ENCODE measurements around the gene CACNA1D. TPM values are rescaled to one million over a fixed set of nuclear protein-coding genes. Genes with fewer than 3 reads are reported as not detected.
"Not testable (repeated sequence)": the region's sequence is repeated elsewhere in the genome, so short reads cannot be mapped to it uniquely, and the experiment has no call there.

The CACNA1D gene
- total RNA-seq, 1 donor from 2014 or later = 1.9 TPM

GRCh38 chr3:53630547-53630946 lies 136.1 kb downstream of the CACNA1D start:
- intact Hi-C loops (cut with micrococcal nuclease) = no loop called here
- POLR2A ChIA-PET = no interaction called here

GRCh38 chr3:53633197-53633787 lies 138.9 kb downstream of the CACNA1D start:
- intact Hi-C loops (cut with micrococcal nuclease) = no loop called here
- Mint-ChIP-seq H3K27me3 (peaks cover 12% of the 10 kb centered on the region), H3K9me3 (peaks cover 8% of the 10 kb centered on the region), H3K27ac (no peak overlapping the region), H3K4me3 (no peak overlapping the region), H3K36me3 (ENCODE audit: low read depth) (no peaks in the 10 kb centered on the region), H3K4me1 (no peaks in the 10 kb centered on the region)
- TF ChIP-seq, protein P1, sequence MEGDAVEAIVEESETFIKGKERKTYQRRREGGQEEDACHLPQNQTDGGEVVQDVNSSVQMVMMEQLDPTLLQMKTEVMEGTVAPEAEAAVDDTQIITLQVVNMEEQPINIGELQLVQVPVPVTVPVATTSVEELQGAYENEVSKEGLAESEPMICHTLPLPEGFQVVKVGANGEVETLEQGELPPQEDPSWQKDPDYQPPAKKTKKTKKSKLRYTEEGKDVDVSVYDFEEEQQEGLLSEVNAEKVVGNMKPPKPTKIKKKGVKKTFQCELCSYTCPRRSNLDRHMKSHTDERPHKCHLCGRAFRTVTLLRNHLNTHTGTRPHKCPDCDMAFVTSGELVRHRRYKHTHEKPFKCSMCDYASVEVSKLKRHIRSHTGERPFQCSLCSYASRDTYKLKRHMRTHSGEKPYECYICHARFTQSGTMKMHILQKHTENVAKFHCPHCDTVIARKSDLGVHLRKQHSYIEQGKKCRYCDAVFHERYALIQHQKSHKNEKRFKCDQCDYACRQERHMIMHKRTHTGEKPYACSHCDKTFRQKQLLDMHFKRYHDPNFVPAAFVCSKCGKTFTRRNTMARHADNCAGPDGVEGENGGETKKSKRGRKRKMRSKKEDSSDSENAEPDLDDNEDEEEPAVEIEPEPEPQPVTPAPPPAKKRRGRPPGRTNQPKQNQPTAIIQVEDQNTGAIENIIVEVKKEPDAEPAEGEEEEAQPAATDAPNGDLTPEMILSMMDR (IDR thresholded peaks at IDR 0.05) = no peak
- ChIA-PET POLR2A (no interaction called here), CTCF (no interaction called here)
- ATAC-seq (ENCODE audit: low read depth) (no peak), DNase-seq (no peak)

More at GRCh38 chr3:53630547-53630946, 136.1 kb downstream of the CACNA1D start:
- TF ChIP-seq, protein P1 (IDR thresholded peaks at IDR 0.05) = no peak
- no peak overlapping the region for H3K27ac Mint-ChIP-seq
- CTCF ChIA-PET = interaction anchor here (0.7 kb wide), 1 partner anchor 40 kb away, joined by 3 read pairs; no protein-coding TSS in a partner anchor
- peaks cover 10% of the 10 kb centered on the region for H3K27me3 Mint-ChIP-seq
- no peaks in the 10 kb centered on the region for H3K36me3 Mint-ChIP-seq (ENCODE audit: low read depth)
- H3K4me1 Mint-ChIP-seq = no peaks in the 10 kb centered on the region
- H3K9me3 Mint-ChIP-seq = peaks cover 8% of the 10 kb centered on the region
- no peak for ATAC-seq (ENCODE audit: low read depth)
- DNase-seq = no peak
- no peak overlapping the region for H3K4me3 Mint-ChIP-seq

DNA sequence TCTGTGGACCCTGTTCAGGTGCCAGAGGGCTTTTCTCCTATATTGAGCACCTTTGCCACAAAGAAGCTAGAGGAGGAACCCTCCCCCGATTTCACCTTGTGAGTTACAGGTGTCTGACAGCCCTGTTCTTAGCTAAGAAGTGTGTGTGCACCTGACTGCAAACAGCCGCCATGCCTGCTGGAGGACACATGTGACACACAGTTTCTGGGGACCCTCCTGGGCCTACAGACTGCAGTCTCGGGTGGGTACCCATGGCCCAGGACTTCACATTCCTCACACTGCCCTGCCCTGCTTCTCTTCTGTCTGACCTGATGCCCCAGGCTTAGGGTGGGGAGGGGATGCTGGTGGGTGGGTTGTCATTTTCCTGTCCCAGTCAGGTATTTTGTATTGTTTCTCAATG lies 140.6 kb downstream of the CACNA1D start:
- intact Hi-C loops (cut with micrococcal nuclease) = no loop called here
- peaks cover 12% of the 10 kb centered on the region for H3K27me3 Mint-ChIP-seq
- peaks cover 8% of the 10 kb centered on the region for H3K9me3 Mint-ChIP-seq
- DNase-seq (no peak), ATAC-seq (ENCODE audit: low read depth) (no peak)
- no peaks in the 10 kb centered on the region for H3K4me1 Mint-ChIP-seq
- no peaks in the 10 kb centered on the region for H3K36me3 Mint-ChIP-seq (ENCODE audit: low read depth)
- TF ChIP-seq, protein P1 (IDR thresholded peaks at IDR 0.05) = no peak
- no peak overlapping the region for H3K4me3 Mint-ChIP-seq
- H3K27ac Mint-ChIP-seq = no peak overlapping the region
- ChIA-PET POLR2A (no interaction called here), CTCF (no interaction called here)

- CTCF ChIA-PET; H3K36me3 Mint-ChIP-seq (ENCODE audit: low read depth); ATAC-seq (ENCODE audit: low read depth); H3K27ac Mint-ChIP-seq; H3K4me3 Mint-ChIP-seq; H3K9me3 Mint-ChIP-seq; intact Hi-C loops (cut with micrococcal nuclease); H3K4me1 Mint-ChIP-seq; POLR2A ChIA-PET; DNase-seq: not testable (repeated sequence)
- peaks cover 12% of the 10 kb centered on the region for H3K27me3 Mint-ChIP-seq
These were observed 144.4 kb downstream of the CACNA1D start for GRCh38 chr3:53638806-53639205.

- CTCF ChIA-PET = no interaction called here
- Mint-ChIP-seq H3K27ac (no peak overlapping the region), H3K4me3 (no peak overlapping the region), H3K36me3 (ENCODE audit: low read depth) (no peaks in the 10 kb centered on the region), H3K27me3 (peaks cover 7% of the 10 kb centered on the region), H3K4me1 (no peaks in the 10 kb centered on the region), H3K9me3 (no peaks in the 10 kb centered on the region)
- DNase-seq (no peak), ATAC-seq (ENCODE audit: low read depth) (no peak)
- TF ChIP-seq, protein P1 (IDR thresholded peaks at IDR 0.05) = no peak
- intact Hi-C loops (cut with micrococcal nuclease) = no loop called here
- POLR2A ChIA-PET = no interaction called here
These were observed 147.0 kb downstream of the CACNA1D start for GRCh38 chr3:53641397-53641796.

GRCh38 chr3:53642211-53642610 lies 147.8 kb downstream of the CACNA1D start:
- Mint-ChIP-seq H3K27ac (no peak overlapping the region), H3K4me3 (no peak overlapping the region), H3K4me1 (no peaks in the 10 kb centered on the region), H3K27me3 (peaks cover 10% of the 10 kb centered on the region), H3K36me3 (ENCODE audit: low read depth) (no peaks in the 10 kb centered on the region), H3K9me3 (no peaks in the 10 kb centered on the region)
- intact Hi-C loops (cut with micrococcal nuclease) = no loop called here
- ATAC-seq (ENCODE audit: low read depth) (no peak), DNase-seq (no peak)
- CTCF ChIA-PET = no interaction called here
- POLR2A ChIA-PET = no interaction called here
- TF ChIP-seq, protein P1 (IDR thresholded peaks at IDR 0.05) = no peak

Measured in activated B cell treated with CpG ODN at 0.5 μM for 24 hours (primary cell).